Testis (tissue), 3 donors: ENCODE results near the gene ITGA6. TPM values are rescaled to one million over a fixed set of nuclear protein-coding genes. Genes with fewer than 3 reads are reported as not detected.

ENCODE experiments used
- DNase-seq: peaks from one replicate; pipeline ENCODE4 v3.0.0-alpha.2; 2019
- H3K27ac ChIP-seq, 2 donors: fragments of 200-600 bp; sonication (generic); one replicate each; pipeline ENCODE4 v1.5.1; 2019
- H3K27me3 ChIP-seq: fragments of 200-600 bp; sonication (generic); one replicate; pipeline ENCODE4 v1.5.1; 2019
- H3K36me3 ChIP-seq: fragments of 200-600 bp; sonication (generic); one replicate; pipeline ENCODE4 v1.5.1; 2017; ENCODE audit warnings: low read depth; ENCODE audit errors: missing control alignments
- H3K4me1 ChIP-seq: fragments of 200-600 bp; sonication (generic); one replicate; pipeline ENCODE4 v1.5.1; 2019
- H3K4me3 ChIP-seq, 2 donors: fragments of 200-600 bp; sonication (generic); one replicate each; pipeline ENCODE4 v1.5.1; 2017 to 2019
- H3K9me3 ChIP-seq: fragments of 200-600 bp; sonication (generic); one replicate; pipeline ENCODE4 v1.5.1; 2017
- CTCF ChIP-seq, 3 experiments: fragments of 450-650 bp in 2 of 3; fragments of 200-600 bp in 1 of 3; sonication (generic) in 1 of 3; IDR thresholded peaks; one replicate each; pipeline ENCODE4 v1.5.1; 2016 to 2019; ENCODE audit warnings: antibody characterized with exemption in 3 of 3, mild to moderate bottlenecking in 2 of 3, moderate library complexity in 1 of 3
- POLR2A ChIP-seq: fragments of 450-650 bp; IDR thresholded peaks from one replicate; pipeline ENCODE4 v1.6.1; 2017; ENCODE audit warnings: antibody characterized with exemption, mild to moderate bottlenecking, moderate library complexity
- WGBS, 2 donors: methylation state at CpG; one replicate each; pipeline ENCODE4 v1.1.5; 2018; 5-methylcytosine and 5-hydroxymethylcytosine counted together
- intact Hi-C: fragments of 100-400 bp; cut with DNase I; formaldehyde crosslinking; loops from one replicate; pipeline ENCODE4 v1.15.1; 2023; ENCODE audit warnings: low total_unique reads
- polyA plus RNA-seq: library from polyadenylated mRNA; stranded (reverse); fragments of 350-450 nt; fragmentation: Illumina TruSeq; extraction: RNeasy Lipid Tissue Mini Kit (QIAGEN cat#74804); gene quantifications from one replicate; pipeline ENCODE4 v1.2.3, GENCODE V29; 2014; ENCODE audit warnings: low read depth, low replicate concordance; ENCODE audit not compliant: insufficient read depth
- total RNA-seq, 2 donors: library from RNA; depleted of rRNA; stranded (reverse); fragments of >200 nt; gene quantifications; one replicate each; pipeline ENCODE4 v1.2.3, GENCODE V29; 2016

The ITGA6 gene
- total and polyA plus RNA-seq, 3 donors from 2014 or later = 57.5 to 232 (median 166) TPM

DNA sequence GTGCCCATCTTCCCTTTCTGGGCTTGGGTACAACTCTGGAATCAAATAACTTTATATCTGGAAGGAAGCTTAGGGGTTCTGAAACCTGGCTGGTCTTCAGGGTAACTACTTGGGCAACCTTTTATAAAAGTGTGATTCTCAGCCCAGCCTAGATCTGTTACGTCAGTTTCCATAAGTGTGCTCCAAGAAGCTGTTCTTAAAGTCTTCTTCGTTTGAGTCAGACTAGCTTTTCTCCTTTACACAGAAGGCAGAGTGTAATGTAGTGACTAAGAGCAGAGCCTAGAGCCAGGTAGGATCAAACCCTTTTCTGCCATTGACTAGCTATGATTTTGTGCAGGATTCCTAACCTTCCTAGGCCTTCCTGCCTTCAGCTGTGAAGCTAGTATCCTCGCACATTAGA lies 5.8 kb downstream of the ITGA6 start:
- intact Hi-C loops = no loop called here
- no peak overlapping the region for H3K27ac ChIP-seq
- no peaks in the 10 kb centered on the region for H3K9me3 ChIP-seq
- no peaks in the 10 kb centered on the region for H3K27me3 ChIP-seq
- no peak for DNase-seq
- no peaks in the 10 kb centered on the region for H3K36me3 ChIP-seq
- TF ChIP-seq POLR2A = no peak
- TF ChIP-seq CTCF (IDR thresholded peaks at IDR 0.05) = no peak
- H3K4me3 ChIP-seq = no peak overlapping the region
- 84 to 87% methylated on average over 3 of the region's 3 CpGs for WGBS, 2 donors
- peaks cover 17% of the 10 kb centered on the region for H3K4me1 ChIP-seq

- no peaks in the 10 kb centered on the region for H3K36me3 ChIP-seq
- intact Hi-C loops = no loop called here
- no peaks in the 10 kb centered on the region for H3K27me3 ChIP-seq
- WGBS, 2 donors = 68 to 79% methylated on average over 5 of the region's 5 CpGs
- no peak overlapping the region for H3K4me3 ChIP-seq
- no peaks in the 10 kb centered on the region for H3K9me3 ChIP-seq
- peaks cover 10% of the 10 kb centered on the region for H3K4me1 ChIP-seq
- TF ChIP-seq CTCF (IDR thresholded peaks at IDR 0.05) (no peak), POLR2A (no peak)
- no peak overlapping the region for H3K27ac ChIP-seq
- DNase-seq = no peak
Measured at GRCh38 chr2:172434821-172435605, 7.6 kb downstream of the ITGA6 start.

- Histone ChIP-seq H3K9me3 (no peaks in the 10 kb centered on the region), H3K4me1 (peaks cover 5% of the 10 kb centered on the region), H3K27ac (no peak overlapping the region), H3K36me3 (no peaks in the 10 kb centered on the region), H3K4me3 (no peak overlapping the region), H3K27me3 (no peaks in the 10 kb centered on the region)
- TF ChIP-seq POLR2A (no peak), CTCF (IDR thresholded peaks at IDR 0.05) (no peak)
- 77 to 79% methylated on average over 4 of the region's 4 CpGs for WGBS, 2 donors
- intact Hi-C loops = no loop called here
- DNase-seq = no peak
Measured at GRCh38 chr2:172435606-172435911, 8.2 kb downstream of the ITGA6 start.

DNA sequence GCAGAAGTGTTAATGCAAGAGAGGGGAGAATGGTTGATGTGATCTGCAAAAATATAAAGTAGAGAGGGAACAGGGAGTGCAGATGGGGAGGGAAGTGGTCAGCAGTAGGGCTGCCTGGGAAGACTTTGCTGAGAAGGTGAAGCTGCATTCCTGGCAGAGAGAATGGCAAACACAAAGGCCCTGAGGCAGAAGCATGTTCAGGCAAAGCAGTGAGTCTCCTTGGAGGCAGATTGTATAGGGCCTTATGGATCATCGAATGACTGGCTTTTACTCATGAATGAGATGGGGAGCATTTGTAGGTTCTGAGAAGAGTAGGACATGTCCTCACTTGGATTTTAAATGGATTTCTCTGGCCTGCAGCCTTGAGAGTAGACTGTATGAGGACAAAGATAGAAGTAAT lies 9.5 kb downstream of the ITGA6 start:
- TF ChIP-seq POLR2A (no peak), CTCF (IDR thresholded peaks at IDR 0.05) (no peak)
- Histone ChIP-seq H3K4me1 (peaks cover 4% of the 10 kb centered on the region), H3K9me3 (no peaks in the 10 kb centered on the region), H3K4me3 (no peak overlapping the region), H3K27ac (no peak overlapping the region), H3K36me3 (no peaks in the 10 kb centered on the region), H3K27me3 (no peaks in the 10 kb centered on the region)
- intact Hi-C loops = no loop called here
- no peak for DNase-seq
- 85 to 86% methylated on average over 1 of the region's 1 CpG for WGBS, 2 donors
